HepG2 (cell line): ENCODE measurements around the gene TGM1.
A peak's percentile ranks its signal among the peaks of the same experiment; 100 is the strongest.

Experiments used
- CTCF ChIP-seq: sonication (generic); formaldehyde crosslinking; IDR thresholded peaks from 2 replicates; pipeline ENCODE4 v1.5.0; 2020; ENCODE audit warnings: mild to moderate bottlenecking, missing genetic modification reagents, moderate library complexity
- EZH2 ChIP-seq: conservative IDR thresholded peaks from 2 replicates; pipeline ENCODE4 v1.6.1; 2012; ENCODE audit warnings: mild to moderate bottlenecking, low read depth, low read length, moderate library complexity
- MED1 ChIP-seq: sonication (generic); formaldehyde crosslinking; IDR thresholded peaks from 2 replicates; pipeline ENCODE4 v1.4.0; 2020; ENCODE audit warnings: missing genetic modification reagents
- MXI1 ChIP-seq: IDR thresholded peaks from 3 replicates; pipeline ENCODE4 v1.6.1; 2012; ENCODE audit warnings: low read depth, low read length, inconsistent platforms, borderline replicate concordance
- MYC ChIP-seq: sonication (generic); formaldehyde crosslinking; IDR thresholded peaks from 2 replicates; pipeline ENCODE4 v1.9.0; 2021; ENCODE audit warnings: missing genetic modification reagents, borderline replicate concordance
- NR2C2 ChIP-seq: sonication (generic); formaldehyde crosslinking; IDR thresholded peaks from 2 replicates; pipeline ENCODE4 v1.4.0; 2020; ENCODE audit warnings: missing genetic modification reagents, mild to moderate bottlenecking, moderate library complexity, borderline replicate concordance
- SMAD1 ChIP-seq: sonication (generic); formaldehyde crosslinking; IDR thresholded peaks from 2 replicates; pipeline ENCODE4 v1.4.0; 2020; ENCODE audit warnings: missing genetic modification reagents, low read depth, mild to moderate bottlenecking, borderline replicate concordance
- ZNF232 ChIP-seq: sonication (generic); formaldehyde crosslinking; IDR thresholded peaks from 2 replicates; pipeline ENCODE4 v1.4.0; 2020; ENCODE audit warnings: missing genetic modification reagents, borderline replicate concordance
- ZNF317 ChIP-seq: sonication (generic); formaldehyde crosslinking; IDR thresholded peaks from 2 replicates; pipeline ENCODE4 v1.5.0; 2020; ENCODE audit warnings: mild to moderate bottlenecking, missing genetic modification reagents
- ZNF382 ChIP-seq: sonication (generic); formaldehyde crosslinking; IDR thresholded peaks from 2 replicates; pipeline ENCODE4 v1.5.0; 2020; ENCODE audit warnings: missing genetic modification reagents, mild to moderate bottlenecking, borderline replicate concordance

GRCh38 chr14:24243336-24243836, 19.6 kb downstream of the TGM1 start:
- TF ChIP-seq MYC (CRISPR knock-in tag): no peak
- TF ChIP-seq ZNF317: no peak
- no peak for TF ChIP-seq EZH2
- TF ChIP-seq ZNF382: no peak
- TF ChIP-seq SMAD1: no peak
- TF ChIP-seq ZNF232 (CRISPR knock-in tag): no peak
- TF ChIP-seq NR2C2 (CRISPR knock-in tag): no peak
- no peak; the same call in 1 of the 2 replicates for TF ChIP-seq MED1
- no peak for TF ChIP-seq CTCF (CRISPR knock-in tag)
- TF ChIP-seq MXI1: peak; percentile 67; the same call in 1 of the 3 replicates
